ACC112 (cell line): ENCODE results near the gene C1orf226.

Source experiments
- H2AFZ ChIP-seq: fragments of 200-600 bp; sonication (generic); one replicate; pipeline ENCODE4 v1.6.0; 2017; ENCODE audit warnings: antibody characterized with exemption, low read length; ENCODE audit not compliant: unreplicated experiment
- H3K27ac ChIP-seq: fragments of 200-600 bp; sonication (generic); 2 replicates; pipeline ENCODE4 v1.5.1; 2014; ENCODE audit warnings: low read depth, mild to moderate bottlenecking, antibody characterized with exemption, low read length, moderate library complexity
- H3K27me3 ChIP-seq: fragments of 200-600 bp; sonication (generic); 2 replicates; pipeline ENCODE4 v1.6.1; 2014; ENCODE audit warnings: mild to moderate bottlenecking, antibody characterized with exemption, low read length, moderate library complexity, mixed read lengths; ENCODE audit not compliant: insufficient read depth
- H3K36me3 ChIP-seq: fragments of 200-600 bp; sonication (generic); 2 replicates; pipeline ENCODE4 v1.6.1; 2016; ENCODE audit warnings: mild to moderate bottlenecking, antibody characterized with exemption, low read length, moderate library complexity, mixed read lengths; ENCODE audit not compliant: insufficient read depth
- H3K4me1 ChIP-seq: fragments of 200-600 bp; sonication (generic); one replicate; pipeline ENCODE4 v1.6.1; 2016; ENCODE audit warnings: low read length, mixed read lengths; ENCODE audit not compliant: insufficient read depth, unreplicated experiment, control insufficient read depth
- H3K4me3 ChIP-seq: fragments of 200-600 bp; sonication (generic); 2 replicates; pipeline ENCODE4 v1.5.1; 2014; ENCODE audit warnings: mild to moderate bottlenecking, low read depth, low read length
- H3K79me2 ChIP-seq: fragments of 200-600 bp; sonication (generic); one replicate; pipeline ENCODE4 v1.6.0; 2016; ENCODE audit warnings: low read length; ENCODE audit not compliant: control insufficient read depth, unreplicated experiment, insufficient read depth

Gene C1orf226

DNA sequence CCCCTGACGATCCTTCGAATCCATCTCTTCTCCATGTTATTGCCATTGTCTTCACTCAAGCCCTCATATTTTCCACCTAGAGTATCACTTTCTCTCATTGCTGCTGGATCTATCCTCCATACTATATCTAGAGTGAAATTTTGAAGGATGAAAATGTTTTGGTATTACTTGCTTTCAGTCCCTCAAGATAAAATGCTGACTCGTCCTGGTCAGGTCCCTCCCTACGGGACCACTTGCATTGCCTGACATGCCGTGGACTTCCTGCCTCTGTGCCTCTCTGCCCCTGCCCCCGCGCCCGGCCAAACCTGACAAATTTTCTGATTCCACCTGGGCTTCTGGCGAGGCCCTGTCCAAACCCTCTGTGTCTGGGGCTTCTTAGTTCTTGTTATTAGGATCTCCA, 28.4 kb upstream of the C1orf226 start:
- H3K4me3 ChIP-seq, result no peak overlapping the region
- no peaks in the 10 kb centered on the region for H3K27me3 ChIP-seq
- no peak overlapping the region for H3K27ac ChIP-seq

GRCh38 chr1:162353702-162354101, 27.8 kb upstream of the C1orf226 start:
- no peaks in the 10 kb centered on the region for H3K79me2 ChIP-seq
- H3K27ac ChIP-seq, result no peak overlapping the region
- no peak overlapping the region for H2AFZ ChIP-seq
- peaks cover 13% of the 10 kb centered on the region for H3K4me1 ChIP-seq
- H3K27me3 ChIP-seq, result no peaks in the 10 kb centered on the region
- H3K36me3 ChIP-seq, result no peaks in the 10 kb centered on the region
- no peak overlapping the region for H3K4me3 ChIP-seq

More for the DNA sequence above, 28.4 kb upstream of the C1orf226 start:
- Histone ChIP-seq H2AFZ (no peak overlapping the region), H3K36me3 (no peaks in the 10 kb centered on the region), H3K79me2 (no peaks in the 10 kb centered on the region), H3K4me1 (peaks cover 13% of the 10 kb centered on the region)

- H3K36me3 ChIP-seq, result no peaks in the 10 kb centered on the region
- H3K27me3 ChIP-seq, result no peaks in the 10 kb centered on the region
- H3K79me2 ChIP-seq, result no peaks in the 10 kb centered on the region
- H3K4me3 ChIP-seq, result no peak overlapping the region
- H3K4me1 ChIP-seq, result no peaks in the 10 kb centered on the region
- no peak overlapping the region for H2AFZ ChIP-seq
- no peak overlapping the region for H3K27ac ChIP-seq
These were observed 23.8 kb upstream of the C1orf226 start for GRCh38 chr1:162357681-162358266.

- Histone ChIP-seq H2AFZ (no peak overlapping the region), H3K4me1 (no peaks in the 10 kb centered on the region)
These were observed 22.6 kb upstream of the C1orf226 start for GRCh38 chr1:162358928-162359327.

DNA sequence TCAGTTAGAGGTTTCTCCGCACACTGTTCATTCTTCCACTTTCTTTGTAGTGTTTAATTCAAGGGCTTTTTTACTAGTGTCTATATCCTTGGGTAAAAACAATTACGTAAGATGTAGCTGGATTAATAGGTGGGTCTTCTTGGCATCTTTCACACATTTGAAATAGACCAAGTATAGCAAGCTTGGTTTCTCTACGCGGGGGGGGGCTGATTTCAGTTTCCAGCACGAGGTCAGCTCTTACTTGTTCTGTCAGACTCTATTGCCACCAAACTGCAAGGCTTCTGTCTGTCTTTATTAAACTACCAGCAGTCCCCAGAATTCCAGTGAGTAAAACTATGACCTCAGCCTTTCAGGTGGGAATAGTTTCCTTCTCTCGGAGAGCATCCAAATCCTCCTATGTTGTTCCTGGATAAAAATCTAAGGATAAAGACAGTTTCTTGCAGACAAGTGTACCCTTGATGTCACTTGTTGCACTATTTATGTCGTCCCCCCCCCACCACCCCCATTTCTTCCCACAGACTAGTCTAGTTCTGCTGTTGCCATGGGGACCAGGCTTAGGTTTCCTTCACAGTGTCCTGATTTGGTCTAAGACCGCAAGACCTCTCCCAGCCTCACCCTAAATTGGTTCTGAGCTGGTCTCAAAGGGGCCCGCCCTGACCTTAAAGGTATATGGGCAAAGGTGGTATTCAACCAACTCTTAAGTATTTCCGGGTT, 21.8 kb upstream of the C1orf226 start:
- no peaks in the 10 kb centered on the region for H3K79me2 ChIP-seq
- H3K4me1 ChIP-seq, result no peaks in the 10 kb centered on the region
- no peak overlapping the region for H3K27ac ChIP-seq
- no peaks in the 10 kb centered on the region for H3K27me3 ChIP-seq
- H2AFZ ChIP-seq, result no peak overlapping the region
- H3K36me3 ChIP-seq, result no peaks in the 10 kb centered on the region
- no peak overlapping the region for H3K4me3 ChIP-seq

More at GRCh38 chr1:162358928-162359327, 22.6 kb upstream of the C1orf226 start:
- no peak overlapping the region for H3K27ac ChIP-seq
- no peaks in the 10 kb centered on the region for H3K36me3 ChIP-seq
- no peaks in the 10 kb centered on the region for H3K27me3 ChIP-seq
- no peaks in the 10 kb centered on the region for H3K79me2 ChIP-seq
- H3K4me3 ChIP-seq, result no peak overlapping the region

DNA sequence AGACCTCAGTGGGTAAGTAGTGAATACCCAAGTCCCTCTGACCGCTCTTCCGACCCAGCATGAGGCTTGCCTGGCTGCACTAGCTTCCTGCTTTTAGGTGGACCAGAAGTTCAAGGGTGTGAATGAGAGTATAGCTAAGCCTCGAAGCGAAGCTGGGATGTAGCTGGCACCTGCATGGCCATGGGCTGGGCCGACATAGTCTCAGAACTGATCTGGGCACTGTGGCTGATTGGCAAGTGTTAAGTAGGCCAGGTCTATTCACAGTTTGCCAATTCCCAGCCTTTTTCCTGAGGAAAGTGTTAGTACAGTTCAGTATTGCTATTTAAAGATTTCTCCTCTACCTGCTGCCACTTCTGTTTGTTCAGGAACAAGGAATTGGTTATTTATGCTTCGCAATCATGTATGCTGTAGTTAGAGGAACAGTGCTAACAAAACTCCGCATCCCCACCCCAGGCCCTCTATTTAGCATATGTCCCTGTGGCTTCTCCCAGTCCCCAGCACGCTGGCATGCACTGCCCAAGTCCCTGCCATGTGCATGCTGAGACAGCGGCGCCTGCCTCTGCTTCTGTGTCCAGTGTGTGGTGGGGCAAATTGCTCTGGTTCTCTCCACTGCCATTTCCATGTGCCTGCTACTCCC, 21.2 kb upstream of the C1orf226 start:
- H2AFZ ChIP-seq, result no peak overlapping the region
- H3K36me3 ChIP-seq, result no peaks in the 10 kb centered on the region
- no peak overlapping the region for H3K4me3 ChIP-seq
- H3K79me2 ChIP-seq, result no peaks in the 10 kb centered on the region
- H3K4me1 ChIP-seq, result no peaks in the 10 kb centered on the region
- no peak overlapping the region for H3K27ac ChIP-seq
- no peaks in the 10 kb centered on the region for H3K27me3 ChIP-seq

GRCh38 chr1:162360874-162361260, 20.7 kb upstream of the C1orf226 start:
- no peaks in the 10 kb centered on the region for H3K79me2 ChIP-seq
- no peak overlapping the region for H2AFZ ChIP-seq
- H3K27me3 ChIP-seq, result no peaks in the 10 kb centered on the region
- no peaks in the 10 kb centered on the region for H3K4me1 ChIP-seq
- no peak overlapping the region for H3K27ac ChIP-seq
- H3K36me3 ChIP-seq, result no peaks in the 10 kb centered on the region
- H3K4me3 ChIP-seq, result no peak overlapping the region

DNA sequence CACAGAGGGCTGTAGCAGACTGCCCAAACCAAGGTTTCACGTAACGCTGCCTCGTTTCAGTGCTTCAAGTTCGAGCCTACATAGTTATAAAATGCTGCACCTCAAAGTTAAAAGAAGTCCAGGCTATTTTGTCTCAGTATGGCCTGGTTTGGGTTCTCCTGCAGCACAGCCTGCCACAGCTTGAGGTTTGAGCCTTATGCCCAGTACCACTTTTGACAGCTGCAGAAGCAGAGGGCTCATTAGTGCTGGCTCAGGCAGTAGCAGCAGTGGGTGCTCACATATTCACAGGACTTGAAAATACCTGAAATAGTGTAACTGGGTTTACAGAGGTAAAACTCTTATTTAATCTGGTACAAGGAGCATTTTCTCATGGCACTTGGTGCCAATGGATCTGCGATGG, 20.2 kb upstream of the C1orf226 start:
- H3K79me2 ChIP-seq, result no peaks in the 10 kb centered on the region
- no peaks in the 10 kb centered on the region for H3K27me3 ChIP-seq
- no peaks in the 10 kb centered on the region for H3K36me3 ChIP-seq
- H3K4me3 ChIP-seq, result no peak overlapping the region
- no peak overlapping the region for H2AFZ ChIP-seq
- H3K4me1 ChIP-seq, result no peaks in the 10 kb centered on the region
- H3K27ac ChIP-seq, result no peak overlapping the region

- Histone ChIP-seq H3K4me3 (no peak overlapping the region), H3K36me3 (no peaks in the 10 kb centered on the region), H3K27ac (no peak overlapping the region), H2AFZ (no peak overlapping the region), H3K79me2 (no peaks in the 10 kb centered on the region), H3K4me1 (no peaks in the 10 kb centered on the region), H3K27me3 (no peaks in the 10 kb centered on the region)
These were observed 17.7 kb upstream of the C1orf226 start for GRCh38 chr1:162363823-162364222.

GRCh38 chr1:162364498-162364897, 17.0 kb upstream of the C1orf226 start:
- Histone ChIP-seq H2AFZ (no peak overlapping the region), H3K27ac (no peak overlapping the region), H3K4me1 (no peaks in the 10 kb centered on the region), H3K79me2 (no peaks in the 10 kb centered on the region), H3K36me3 (no peaks in the 10 kb centered on the region), H3K27me3 (no peaks in the 10 kb centered on the region), H3K4me3 (no peak overlapping the region)
